CD14-positive monocyte (primary cell): ENCODE measurements around the gene CWC25. TPM values are rescaled to one million over a fixed set of nuclear protein-coding genes. Genes with fewer than 3 reads are reported as not detected.

ENCODE experiments used
- DNase-seq, 3 donors: peaks; one replicate each; pipeline ENCODE4 v3.0.0-alpha.2; 2011 to 2022
- H2AFZ ChIP-seq: 2 replicates; pipeline ENCODE4 v1.6.0; 2012; ENCODE audit warnings: mild to moderate bottlenecking, low read depth, low read length, inconsistent platforms; ENCODE audit not compliant: insufficient read depth, poor library complexity, severe bottlenecking
- H3K27ac ChIP-seq, 2 donors: 1 replicate in 1 of 2; 2 replicates in 1 of 2; pipeline ENCODE4 v1.5.1; 2012 to 2013; ENCODE audit warnings: low read length in 2 of 2, control low read depth in 1 of 2, inconsistent platforms in 1 of 2, low read depth in 1 of 2, mild to moderate bottlenecking in 1 of 2
- H3K27me3 ChIP-seq, 2 donors: one replicate each; pipeline versions ENCODE4 v1.6.0 to v1.6.1; 2011 to 2013; ENCODE audit warnings: low read length in 2 of 2; ENCODE audit not compliant: control insufficient read depth in 2 of 2, insufficient read depth in 2 of 2
- H3K36me3 ChIP-seq, 2 donors: replicated peaks in 1 of 2; 1 replicate in 1 of 2; 2 replicates in 1 of 2; pipeline versions ENCODE4 v1.5.1 to v1.6.1; 2012 to 2013; ENCODE audit warnings: low read length in 2 of 2, control low read depth in 1 of 2, inconsistent platforms in 1 of 2, mild to moderate bottlenecking in 1 of 2; ENCODE audit not compliant: insufficient read depth in 2 of 2, control insufficient read depth in 1 of 2
- H3K4me1 ChIP-seq, 2 donors: 1 replicate in 1 of 2; 2 replicates in 1 of 2; pipeline versions ENCODE4 v1.5.1 to v1.6.1; 2012 to 2013; ENCODE audit warnings: low read length in 2 of 2, control low read depth in 1 of 2, inconsistent platforms in 1 of 2, mild to moderate bottlenecking in 1 of 2, moderate library complexity in 1 of 2; ENCODE audit not compliant: insufficient read depth in 2 of 2, control insufficient read depth in 1 of 2
- H3K4me2 ChIP-seq: replicated peaks from 2 replicates; pipeline ENCODE3; 2012; ENCODE audit warnings: low read length, moderate library complexity, mild to moderate bottlenecking; ENCODE audit not compliant: poor library complexity, severe bottlenecking; ENCODE audit errors: extremely low read depth
- H3K4me3 ChIP-seq, 3 experiments: fragments of 200-600 bp in 1 of 3; sonication (generic) in 1 of 3; replicated peaks in 1 of 3; 1 replicate in 2 of 3; 2 replicates in 1 of 3; pipeline ENCODE4 v1.5.1; 2011 to 2013; ENCODE audit warnings: low read length in 3 of 3, mild to moderate bottlenecking in 3 of 3, control low read depth in 2 of 3, low read depth in 2 of 3, inconsistent platforms in 1 of 3, moderate library complexity in 1 of 3
- H3K79me2 ChIP-seq: 2 replicates; pipeline ENCODE4 v1.6.0; 2012; ENCODE audit warnings: mild to moderate bottlenecking, control low read depth, inconsistent platforms, low read length, moderate library complexity; ENCODE audit not compliant: insufficient read depth
- H3K9ac ChIP-seq: 2 replicates; pipeline ENCODE4 v1.6.0; 2017; ENCODE audit warnings: low read length, mild to moderate bottlenecking; ENCODE audit not compliant: insufficient read depth, poor library complexity, severe bottlenecking
- H3K9me3 ChIP-seq, 2 donors: replicated peaks in 1 of 2; 1 replicate in 1 of 2; 2 replicates in 1 of 2; pipeline versions ENCODE4 v1.5.1 to v1.6.1; 2012 to 2013; ENCODE audit warnings: low read length in 2 of 2, control low read depth in 1 of 2; ENCODE audit not compliant: control insufficient read depth in 1 of 2, insufficient read depth in 1 of 2
- H4K20me1 ChIP-seq: 2 replicates; pipeline ENCODE4 v1.6.0; 2012; ENCODE audit warnings: mild to moderate bottlenecking, low read length, control low read depth, moderate library complexity; ENCODE audit not compliant: insufficient read depth
- H3K27ac Mint-ChIP-seq, 7 donors: one replicate each; pipeline ENCODE4 v1.8.0; 2020; ENCODE audit warnings: mild to moderate bottlenecking in 7 of 7, mixed read lengths in 7 of 7, moderate library complexity in 6 of 7, inconsistent platforms in 2 of 7
- H3K27me3 Mint-ChIP-seq, 3 donors: one replicate each; pipeline ENCODE4 v1.8.0; 2021 to 2022; ENCODE audit warnings: low read depth in 3 of 3, mild to moderate bottlenecking in 3 of 3, mixed read lengths in 3 of 3, moderate library complexity in 3 of 3, inconsistent platforms in 1 of 3
- H3K36me3 Mint-ChIP-seq, 2 donors: one replicate each; pipeline ENCODE4 v1.8.0; 2020; ENCODE audit warnings: mixed read lengths in 2 of 2, inconsistent platforms in 1 of 2, mild to moderate bottlenecking in 1 of 2
- H3K4me1 Mint-ChIP-seq: one replicate; pipeline ENCODE4 v1.8.0; 2020; ENCODE audit warnings: mild to moderate bottlenecking, mixed read lengths
- H3K4me3 Mint-ChIP-seq, 2 donors: one replicate each; pipeline ENCODE4 v1.8.0; 2020; ENCODE audit warnings: mild to moderate bottlenecking in 2 of 2, mixed read lengths in 2 of 2, moderate library complexity in 1 of 2
- H3K9me3 Mint-ChIP-seq, 7 donors: one replicate each; pipeline ENCODE4 v1.8.0; 2020 to 2022; ENCODE audit warnings: mixed read lengths in 7 of 7, mild to moderate bottlenecking in 6 of 7, moderate library complexity in 6 of 7, inconsistent platforms in 2 of 7
- CTCF ChIP-seq: fragments of 200-600 bp; IDR thresholded peaks from one replicate; pipeline ENCODE4 v1.8.0; 2022; ENCODE audit warnings: antibody characterized with exemption, mild to moderate bottlenecking
- whole genome bisulfite sequencing: methylation state at CpG from one replicate; pipeline ENCODE4 v1.1.5; 2013; ENCODE audit warnings: missing lambda C conversion rate; ENCODE audit not compliant: insufficient coverage; 5-methylcytosine and 5-hydroxymethylcytosine counted together
- intact Hi-C, 2 donors: fragments of 100-400 bp; cut with micrococcal nuclease; formaldehyde crosslinking; loops; one replicate each; pipeline versions ENCODE4 v1.15.0 to v1.15.1; 2023
- polyA plus RNA-seq, 3 donors: library from polyadenylated mRNA; depleted of rRNA in 1 of 3; unstranded in 2 of 3; stranded (reverse) in 1 of 3; fragments of 300-500 nt in 2 of 3; fragments of >200 nt in 1 of 3; fragmentation: Illumina TruSeq in 2 of 3; gene quantifications; 1 replicate in 2 of 3; 2 replicates in 1 of 3; pipeline ENCODE4 v1.2.3, GENCODE V29; 2012 to 2021

CWC25 gene
- polyA plus RNA-seq, 3 donors: 7.5 to 63.2 (median 8.4) TPM

- H3K4me2 ChIP-seq: peak overlapping the region; percentile 95
- intact Hi-C loops: loop anchor here in 1 of 2 donors (10.0 kb wide), 1 partner anchor 53 kb away; no protein-coding TSS in a partner anchor
- no peaks in the 10 kb centered on the region for H3K27me3 ChIP-seq
- H3K4me1 ChIP-seq: peaks cover 29 to 36% of the 10 kb centered on the region in 2 donors
- no peak overlapping the region for H2AFZ ChIP-seq
- TF ChIP-seq CTCF: no peak
- Mint-ChIP-seq H3K9me3 (peaks cover 0 to 2% (median 0%) of the 10 kb centered on the region in 7 donors), H3K4me1 (peaks cover 35% of the 10 kb centered on the region), H3K4me3 (peak overlapping the region; percentile 91 to 96), H3K27ac (peak overlapping the region in 5 of 7 donors; percentile 44 to 99 (median 99)), H3K27me3 (peaks cover 0 to under 1% (median 0%) of the 10 kb centered on the region in 3 donors), H3K36me3 (peaks cover 52 to 60% of the 10 kb centered on the region in 2 donors)
- peaks cover 44% of the 10 kb centered on the region for H3K79me2 ChIP-seq
- peak overlapping the region in 1 of 3 experiments; percentile 95 for H3K4me3 ChIP-seq
- H3K9me3 ChIP-seq: no peaks in the 10 kb centered on the region
- no peak for DNase-seq
- peak overlapping the region; percentile 83 for H3K9ac ChIP-seq
- 50% methylated on average over 1 of the region's 2 CpGs for WGBS
- H3K36me3 ChIP-seq: peaks cover 52 to 55% of the 10 kb centered on the region in 2 donors
- H4K20me1 ChIP-seq: peaks cover 56% of the 10 kb centered on the region
- H3K27ac ChIP-seq: peak overlapping the region in 1 of 2 donors; percentile 94
Observed at GRCh38 chr17:38851434-38851833, 26.3 kb upstream of the CWC25 start.

- WGBS: 83% methylated on average over 1 of the region's 7 CpGs
- Histone ChIP-seq H3K79me2 (peaks cover 44% of the 10 kb centered on the region), H3K9me3 (no peaks in the 10 kb centered on the region), H3K36me3 (peaks cover 52 to 55% of the 10 kb centered on the region in 2 donors), H3K4me2 (no peak overlapping the region), H2AFZ (no peak overlapping the region), H3K4me1 (peaks cover 29 to 36% of the 10 kb centered on the region in 2 donors), H4K20me1 (peaks cover 56% of the 10 kb centered on the region), H3K9ac (no peak overlapping the region), H3K4me3 (no peak overlapping the region), H3K27ac (no peak overlapping the region), H3K27me3 (no peaks in the 10 kb centered on the region)
- Mint-ChIP-seq H3K27ac (peak overlapping the region in 2 of 7 donors; percentile 31 to 50), H3K36me3 (peaks cover 52 to 64% of the 10 kb centered on the region in 2 donors), H3K27me3 (peaks cover 0 to 4% (median 0%) of the 10 kb centered on the region in 3 donors), H3K4me3 (no peak overlapping the region), H3K4me1 (peaks cover 35% of the 10 kb centered on the region), H3K9me3 (peaks cover 0 to 2% (median 0%) of the 10 kb centered on the region in 7 donors)
- intact Hi-C loops: loop anchor here in 1 of 2 donors (10.0 kb wide), 1 partner anchor 54 kb away; no protein-coding TSS in a partner anchor
- no peak for DNase-seq
- TF ChIP-seq CTCF: no peak
Observed at GRCh38 chr17:38850374-38850773, 25.3 kb upstream of the CWC25 start.
